ENCODE data around the gene KLLN. TPM values are rescaled to one million over a fixed set of nuclear protein-coding genes. Genes with fewer than 3 reads are reported as not detected.
"Not testable (repeated sequence)": the region's sequence is repeated elsewhere in the genome, so short reads cannot be mapped to it uniquely, and the experiment has no call there.

The KLLN gene
- total RNA-seq, 1 donor from 2014 or later = 1.0 TPM

- H3K27me3 ChIP-seq (ENCODE audit: control insufficient read depth, insufficient read depth, low read length) = no peaks in the 10 kb centered on the region
- no peaks in the 10 kb centered on the region for H3K36me3 ChIP-seq (ENCODE audit: control insufficient read depth, insufficient read depth, low read length)
- DNase-seq (ENCODE audit: low read depth) = no peak
- TF ChIP-seq CTCF (IDR thresholded peaks at IDR 0.05; ENCODE audit: insufficient read depth, low read length, poor library complexity, severe bottlenecking) = no peak
- H3K4me3 ChIP-seq (ENCODE audit: low read depth, low read length) = no peak overlapping the region
Observed at GRCh38 chr10:87875929-87876571, 12.7 kb upstream of the KLLN start.

- H3K36me3 ChIP-seq (ENCODE audit: control insufficient read depth, insufficient read depth, low read length) = no peaks in the 10 kb centered on the region
- TF ChIP-seq CTCF (IDR thresholded peaks at IDR 0.05; ENCODE audit: insufficient read depth, low read length, poor library complexity, severe bottlenecking) = no peak
- DNase-seq (ENCODE audit: low read depth) = no peak
- no peaks in the 10 kb centered on the region for H3K27me3 ChIP-seq (ENCODE audit: control insufficient read depth, insufficient read depth, low read length)
- H3K4me3 ChIP-seq (ENCODE audit: low read depth, low read length) = no peak overlapping the region
Observed at GRCh38 chr10:87873656-87874055, 10.3 kb upstream of the KLLN start.

GRCh38 chr10:87872828-87873227 lies 9.5 kb upstream of the KLLN start:
- TF ChIP-seq CTCF (IDR thresholded peaks at IDR 0.05; ENCODE audit: insufficient read depth, low read length, poor library complexity, severe bottlenecking) = no peak
- no peak for DNase-seq (ENCODE audit: low read depth)
- H3K36me3 ChIP-seq (ENCODE audit: control insufficient read depth, insufficient read depth, low read length) = no peaks in the 10 kb centered on the region
- H3K4me3 ChIP-seq (ENCODE audit: low read depth, low read length) = no peak overlapping the region
- H3K27me3 ChIP-seq (ENCODE audit: control insufficient read depth, insufficient read depth, low read length) = no peaks in the 10 kb centered on the region

- no peaks in the 10 kb centered on the region for H3K27me3 ChIP-seq (ENCODE audit: control insufficient read depth, insufficient read depth, low read length)
- no peak overlapping the region for H3K4me3 ChIP-seq (ENCODE audit: low read depth, low read length)
- DNase-seq (ENCODE audit: low read depth) = no peak
- H3K36me3 ChIP-seq (ENCODE audit: control insufficient read depth, insufficient read depth, low read length) = no peaks in the 10 kb centered on the region
- no peak for TF ChIP-seq CTCF (IDR thresholded peaks at IDR 0.05; ENCODE audit: insufficient read depth, low read length, poor library complexity, severe bottlenecking)
Observed at GRCh38 chr10:87869773-87870551, 6.6 kb upstream of the KLLN start.

- not testable (repeated sequence) for H3K4me3 ChIP-seq (ENCODE audit: low read depth, low read length); H3K36me3 ChIP-seq (ENCODE audit: control insufficient read depth, insufficient read depth, low read length); DNase-seq (ENCODE audit: low read depth); H3K27me3 ChIP-seq (ENCODE audit: control insufficient read depth, insufficient read depth, low read length)
Observed at GRCh38 chr10:87869139-87869538, 5.8 kb upstream of the KLLN start.

GRCh38 chr10:87868277-87868676 lies 4.9 kb upstream of the KLLN start:
- no peak for TF ChIP-seq CTCF (IDR thresholded peaks at IDR 0.05; ENCODE audit: insufficient read depth, low read length, poor library complexity, severe bottlenecking)
- Histone ChIP-seq H3K27me3 (ENCODE audit: control insufficient read depth, insufficient read depth, low read length) (no peaks in the 10 kb centered on the region), H3K36me3 (ENCODE audit: control insufficient read depth, insufficient read depth, low read length) (no peaks in the 10 kb centered on the region), H3K4me3 (ENCODE audit: low read depth, low read length) (no peak overlapping the region)
- DNase-seq (ENCODE audit: low read depth) = no peak
